SK-N-SH (cell line): ENCODE data around the gene GUCY1A2. TPM values are rescaled to one million over a fixed set of nuclear protein-coding genes. Genes with fewer than 3 reads are reported as not detected.

ENCODE experiments used
- CTCF ChIA-PET: fragments of 300-600, 350-600 bp; formaldehyde crosslinking; extraction: SDS; loops from one replicate; lab custom pipeline; 2021; lab: Yijun Ruan, JAX
- POLR2A ChIA-PET: fragments of 350-600 bp; sonication (Branson Sonifier 250); formaldehyde crosslinking; extraction: SDS; loops from one replicate; lab custom pipeline; 2020; ENCODE audit warnings: antibody characterized with exemption, inconsistent platforms; lab: Yijun Ruan, JAX
- DNase-seq: peaks from one replicate; pipeline ENCODE4 v3.0.0; 2012
- H2AFZ ChIP-seq: fragments of 200-600 bp; sonication (generic); 2 replicates; pipeline ENCODE4 v1.8.1; 2016; ENCODE audit warnings: antibody characterized with exemption, mild to moderate bottlenecking, low read depth
- H3F3A ChIP-seq: fragments of 200-600 bp; sonication (generic); replicated peaks from 2 replicates; pipeline ENCODE3; 2016; ENCODE audit warnings: antibody characterized with exemption, mild to moderate bottlenecking; ENCODE audit not compliant: insufficient read depth
- H3K27ac ChIP-seq, 2 experiments: fragments of 200-500 bp in 1 of 2; fragments of 200-600 bp in 1 of 2; sonication (Bioruptor generic) in 1 of 2; sonication (generic), shearing (Covaris generic) in 1 of 2; 2 replicates each; pipeline versions ENCODE4 v1.5.1 to v1.6.1; 2014 to 2016; ENCODE audit warnings: low read depth in 2 of 2, inconsistent platforms in 1 of 2, low read length in 1 of 2, mild to moderate bottlenecking in 1 of 2, mixed read lengths in 1 of 2
- H3K27me3 ChIP-seq: fragments of 200-600 bp; sonication (generic), shearing (Covaris generic); 2 replicates; pipeline ENCODE4 v1.6.1; 2016; ENCODE audit warnings: mixed run types; ENCODE audit not compliant: insufficient read depth
- H3K36me3 ChIP-seq, 2 experiments: fragments of 200-500 bp in 1 of 2; fragments of 200-600 bp in 1 of 2; sonication (Bioruptor generic) in 1 of 2; sonication (generic) in 1 of 2; replicated peaks in 1 of 2; 2 replicates each; pipeline versions ENCODE3 to v1.5.1; 2014 to 2016; ENCODE audit warnings: low read length in 1 of 2, mild to moderate bottlenecking in 1 of 2; ENCODE audit not compliant: insufficient read depth in 2 of 2, control insufficient read depth in 1 of 2
- H3K4me1 ChIP-seq, 2 experiments: fragments of 200-500 bp in 1 of 2; fragments of 200-600 bp in 1 of 2; sonication (Bioruptor generic) in 1 of 2; sonication (generic), shearing (Covaris generic) in 1 of 2; 2 replicates each; pipeline versions ENCODE4 v1.5.1 to v1.6.1; 2014 to 2016; ENCODE audit warnings: low read depth in 1 of 2, low read length in 1 of 2, mixed run types in 1 of 2; ENCODE audit not compliant: insufficient read depth in 2 of 2, control insufficient read depth in 1 of 2
- H3K4me2 ChIP-seq: fragments of 200-600 bp; sonication (generic), shearing (Covaris generic); 2 replicates; pipeline ENCODE4 v1.6.1; 2017; ENCODE audit warnings: mixed run types
- H3K4me3 ChIP-seq, 2 experiments: fragments of 200-500 bp in 1 of 2; fragments of 200-600 bp in 1 of 2; sonication (Bioruptor generic) in 1 of 2; sonication (generic), shearing (Covaris generic) in 1 of 2; 2 replicates each; pipeline versions ENCODE4 v1.5.1 to v1.8.1; 2014 to 2016; ENCODE audit warnings: low read depth in 2 of 2, inconsistent platforms in 1 of 2, low read length in 1 of 2, mild to moderate bottlenecking in 1 of 2, mixed read lengths in 1 of 2, moderate library complexity in 1 of 2
- H3K79me2 ChIP-seq: fragments of 200-600 bp; sonication (generic); 2 replicates; pipeline ENCODE4 v1.8.1; 2017; ENCODE audit warnings: mild to moderate bottlenecking; ENCODE audit not compliant: insufficient read depth
- H3K9ac ChIP-seq: fragments of 200-600 bp; sonication (generic); 2 replicates; pipeline ENCODE4 v1.6.1; 2017; ENCODE audit warnings: mixed run types
- H3K9me2 ChIP-seq: fragments of 200-600 bp; sonication (generic); 2 replicates; pipeline ENCODE4 v1.6.1; 2017; ENCODE audit warnings: mixed run types
- H3K9me3 ChIP-seq: fragments of 200-600 bp; sonication (generic); 2 replicates; pipeline ENCODE4 v1.6.1; 2017; ENCODE audit warnings: mixed run types, mild to moderate bottlenecking, moderate library complexity
- H4K20me1 ChIP-seq: fragments of 200-600 bp; sonication (generic); 2 replicates; pipeline ENCODE4 v1.6.1; 2017; ENCODE audit warnings: mild to moderate bottlenecking, mixed run types; ENCODE audit not compliant: insufficient read depth
- CHD2 ChIP-seq: fragments of 150-350 bp; IDR thresholded peaks from 2 replicates; pipeline ENCODE4 v1.6.1; 2018; ENCODE audit warnings: low read length; ENCODE audit not compliant: partially characterized antibody
- EZH2phosphoT487 ChIP-seq: fragments of 200-600 bp; sonication (generic); IDR thresholded peaks from 2 replicates; pipeline ENCODE4 v1.6.1; 2017; ENCODE audit warnings: low read depth, mixed run types, mild to moderate bottlenecking, antibody characterized with exemption, moderate library complexity, borderline replicate concordance
- FOXJ3 ChIP-seq: sonication (generic); formaldehyde crosslinking; IDR thresholded peaks from 2 replicates; pipeline ENCODE4 v1.5.1; 2020; ENCODE audit warnings: mild to moderate bottlenecking, missing genetic modification reagents
- JUND ChIP-seq: IDR thresholded peaks from 2 replicates; pipeline ENCODE4 v1.4.0; 2012
- MEF2A ChIP-seq: IDR thresholded peaks from 2 replicates; pipeline ENCODE4 v1.4.0; 2012; ENCODE audit warnings: low read depth, borderline replicate concordance
- MXI1 ChIP-seq: IDR thresholded peaks from 2 replicates; pipeline ENCODE4 v1.6.1; 2012; ENCODE audit warnings: mild to moderate bottlenecking, low read depth, low read length, improper control_type of control experiment
- POLR2AphosphoS5 ChIP-seq: IDR thresholded peaks from 2 replicates; pipeline ENCODE4 v1.6.1; 2012; ENCODE audit warnings: low read depth, low read length
- RAD21 ChIP-seq: IDR thresholded peaks from 2 replicates; pipeline ENCODE4 v1.6.1; 2012; ENCODE audit warnings: mild to moderate bottlenecking, low read length
- RCOR1 ChIP-seq: fragments of 150-350 bp; IDR thresholded peaks from 2 replicates; pipeline ENCODE4 v1.6.1; 2017; ENCODE audit warnings: antibody characterized with exemption, low read length
- RFX5 ChIP-seq: IDR thresholded peaks from 2 replicates; pipeline ENCODE4 v1.6.1; 2012; ENCODE audit warnings: mild to moderate bottlenecking, improper control_type of control experiment, low read length
- YY1 ChIP-seq: IDR thresholded peaks from 2 replicates; pipeline ENCODE4 v1.4.0; 2012; ENCODE audit warnings: low read depth, mild to moderate bottlenecking
- ZBTB33 ChIP-seq: IDR thresholded peaks from 2 replicates; pipeline ENCODE4 v1.4.0; 2012; ENCODE audit warnings: low read depth, borderline replicate concordance
- WGBS: methylation state at CpG from one replicate; pipeline ENCODE4 v1.1.6; 2017; ENCODE audit warnings: low lambda C conversion rate; 5-methylcytosine and 5-hydroxymethylcytosine counted together
- polyA plus RNA-seq, 3 experiments: library from polyadenylated mRNA; depleted of rRNA; stranded (reverse); fragments of >200 nt; gene quantifications; 2 replicates each; pipeline ENCODE4 v1.2.3, GENCODE V29; 2012
- TF ChIP-seq, protein P1 (sequence below): fragments of 200-600 bp; sonication (generic); IDR thresholded peaks from 2 replicates; pipeline ENCODE4 v1.6.1; 2017; ENCODE audit warnings: antibody characterized with exemption, mild to moderate bottlenecking, moderate library complexity
- TF ChIP-seq, protein P2 (sequence below): IDR thresholded peaks from 2 replicates; pipeline ENCODE4 v1.6.1; 2012; ENCODE audit warnings: mild to moderate bottlenecking, low read depth, low read length, moderate library complexity

The GUCY1A2 gene
- polyA plus RNA-seq, 1 of the 3 experiments (the other 2 are of a cell fraction) = 0.26 TPM

DNA sequence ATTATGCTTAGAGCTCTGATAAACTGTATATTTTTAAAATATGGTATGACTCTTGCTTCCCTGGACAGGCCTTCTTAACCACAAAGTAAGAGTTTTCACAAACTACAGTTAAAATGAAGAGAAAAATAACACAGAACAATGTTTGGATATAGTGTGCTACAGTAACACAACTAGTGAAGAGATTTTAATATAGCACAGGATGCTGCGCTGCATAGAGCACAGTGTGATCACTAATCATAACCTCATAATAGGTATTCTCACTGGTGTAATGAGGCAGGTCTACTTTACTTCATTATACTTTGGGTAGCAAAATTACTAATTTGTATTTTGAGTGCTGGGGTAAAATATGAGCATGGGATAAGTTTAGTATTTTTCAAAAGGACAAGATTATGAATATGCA, 256.5 kb downstream of the GUCY1A2 start:
- no peaks in the 10 kb centered on the region for H3K4me1 ChIP-seq
- no peak overlapping the region for H3K4me3 ChIP-seq
- H3K9me2 ChIP-seq = no peaks in the 10 kb centered on the region
- H3K4me2 ChIP-seq = no peak overlapping the region
- H3K79me2 ChIP-seq = no peaks in the 10 kb centered on the region
- no peaks in the 10 kb centered on the region for H3F3A ChIP-seq
- WGBS = 84% methylated on average over 1 of the region's 1 CpG
- H3K9me3 ChIP-seq = no peaks in the 10 kb centered on the region
- no peaks in the 10 kb centered on the region for H3K27me3 ChIP-seq
- ChIA-PET CTCF (no interaction called here), POLR2A (no interaction called here)
- no peak for DNase-seq
- no peak overlapping the region for H2AFZ ChIP-seq
- H4K20me1 ChIP-seq = no peaks in the 10 kb centered on the region
- no peak for TF ChIP-seq MEF2A
- no peak for TF ChIP-seq RFX5
- no peak for TF ChIP-seq ZBTB33
- TF ChIP-seq POLR2AphosphoS5 = no peak
- TF ChIP-seq MXI1 = no peak
- TF ChIP-seq YY1 = no peak
- no peak for TF ChIP-seq CHD2
- TF ChIP-seq, protein P1, sequence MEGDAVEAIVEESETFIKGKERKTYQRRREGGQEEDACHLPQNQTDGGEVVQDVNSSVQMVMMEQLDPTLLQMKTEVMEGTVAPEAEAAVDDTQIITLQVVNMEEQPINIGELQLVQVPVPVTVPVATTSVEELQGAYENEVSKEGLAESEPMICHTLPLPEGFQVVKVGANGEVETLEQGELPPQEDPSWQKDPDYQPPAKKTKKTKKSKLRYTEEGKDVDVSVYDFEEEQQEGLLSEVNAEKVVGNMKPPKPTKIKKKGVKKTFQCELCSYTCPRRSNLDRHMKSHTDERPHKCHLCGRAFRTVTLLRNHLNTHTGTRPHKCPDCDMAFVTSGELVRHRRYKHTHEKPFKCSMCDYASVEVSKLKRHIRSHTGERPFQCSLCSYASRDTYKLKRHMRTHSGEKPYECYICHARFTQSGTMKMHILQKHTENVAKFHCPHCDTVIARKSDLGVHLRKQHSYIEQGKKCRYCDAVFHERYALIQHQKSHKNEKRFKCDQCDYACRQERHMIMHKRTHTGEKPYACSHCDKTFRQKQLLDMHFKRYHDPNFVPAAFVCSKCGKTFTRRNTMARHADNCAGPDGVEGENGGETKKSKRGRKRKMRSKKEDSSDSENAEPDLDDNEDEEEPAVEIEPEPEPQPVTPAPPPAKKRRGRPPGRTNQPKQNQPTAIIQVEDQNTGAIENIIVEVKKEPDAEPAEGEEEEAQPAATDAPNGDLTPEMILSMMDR = no peak
- TF ChIP-seq RAD21 = no peak
- TF ChIP-seq JUND = no peak
- no peak for TF ChIP-seq RCOR1
- no peak for TF ChIP-seq FOXJ3
- TF ChIP-seq, protein P2, sequence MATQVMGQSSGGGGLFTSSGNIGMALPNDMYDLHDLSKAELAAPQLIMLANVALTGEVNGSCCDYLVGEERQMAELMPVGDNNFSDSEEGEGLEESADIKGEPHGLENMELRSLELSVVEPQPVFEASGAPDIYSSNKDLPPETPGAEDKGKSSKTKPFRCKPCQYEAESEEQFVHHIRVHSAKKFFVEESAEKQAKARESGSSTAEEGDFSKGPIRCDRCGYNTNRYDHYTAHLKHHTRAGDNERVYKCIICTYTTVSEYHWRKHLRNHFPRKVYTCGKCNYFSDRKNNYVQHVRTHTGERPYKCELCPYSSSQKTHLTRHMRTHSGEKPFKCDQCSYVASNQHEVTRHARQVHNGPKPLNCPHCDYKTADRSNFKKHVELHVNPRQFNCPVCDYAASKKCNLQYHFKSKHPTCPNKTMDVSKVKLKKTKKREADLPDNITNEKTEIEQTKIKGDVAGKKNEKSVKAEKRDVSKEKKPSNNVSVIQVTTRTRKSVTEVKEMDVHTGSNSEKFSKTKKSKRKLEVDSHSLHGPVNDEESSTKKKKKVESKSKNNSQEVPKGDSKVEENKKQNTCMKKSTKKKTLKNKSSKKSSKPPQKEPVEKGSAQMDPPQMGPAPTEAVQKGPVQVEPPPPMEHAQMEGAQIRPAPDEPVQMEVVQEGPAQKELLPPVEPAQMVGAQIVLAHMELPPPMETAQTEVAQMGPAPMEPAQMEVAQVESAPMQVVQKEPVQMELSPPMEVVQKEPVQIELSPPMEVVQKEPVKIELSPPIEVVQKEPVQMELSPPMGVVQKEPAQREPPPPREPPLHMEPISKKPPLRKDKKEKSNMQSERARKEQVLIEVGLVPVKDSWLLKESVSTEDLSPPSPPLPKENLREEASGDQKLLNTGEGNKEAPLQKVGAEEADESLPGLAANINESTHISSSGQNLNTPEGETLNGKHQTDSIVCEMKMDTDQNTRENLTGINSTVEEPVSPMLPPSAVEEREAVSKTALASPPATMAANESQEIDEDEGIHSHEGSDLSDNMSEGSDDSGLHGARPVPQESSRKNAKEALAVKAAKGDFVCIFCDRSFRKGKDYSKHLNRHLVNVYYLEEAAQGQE = no peak
- TF ChIP-seq EZH2phosphoT487 = no peak
- H3K27ac ChIP-seq = no peak overlapping the region
- H3K9ac ChIP-seq = no peak overlapping the region
- H3K36me3 ChIP-seq = no peaks in the 10 kb centered on the region
